GM10847 (cell line): ENCODE results near the gene TEAD1.

Source experiments
- POLR2A ChIP-seq: IDR thresholded peaks from 2 replicates; pipeline ENCODE4 v1.6.1; 2011; ENCODE audit not compliant: insufficient read length; ENCODE audit errors: extremely low read depth

Gene TEAD1

GRCh38 chr11:12725863-12726682 lies 51.9 kb downstream of the TEAD1 start:
- TF ChIP-seq POLR2A: no peak

GRCh38 chr11:12727563-12728211 lies 53.5 kb downstream of the TEAD1 start:
- TF ChIP-seq POLR2A: no peak

- TF ChIP-seq POLR2A: no peak
Measured at GRCh38 chr11:12728417-12728816, 54.2 kb downstream of the TEAD1 start.

- no peak for TF ChIP-seq POLR2A
Measured at GRCh38 chr11:12729941-12730340, 55.7 kb downstream of the TEAD1 start.

- TF ChIP-seq POLR2A: no peak
Measured at GRCh38 chr11:12731841-12732336, 57.7 kb downstream of the TEAD1 start.

- TF ChIP-seq POLR2A: no peak
Measured at GRCh38 chr11:12733091-12733490, 58.9 kb downstream of the TEAD1 start.

- TF ChIP-seq POLR2A: no peak
Measured at GRCh38 chr11:12734625-12735024, 60.4 kb downstream of the TEAD1 start.

- no peak for TF ChIP-seq POLR2A
Measured at GRCh38 chr11:12735262-12735661, 61.0 kb downstream of the TEAD1 start.

GRCh38 chr11:12737024-12737423 lies 62.8 kb downstream of the TEAD1 start:
- TF ChIP-seq POLR2A: no peak

GRCh38 chr11:12741671-12742216 lies 67.5 kb downstream of the TEAD1 start:
- no peak for TF ChIP-seq POLR2A

GRCh38 chr11:12743834-12744449 lies 69.7 kb downstream of the TEAD1 start:
- TF ChIP-seq POLR2A: no peak

GRCh38 chr11:12744826-12745502 lies 70.7 kb downstream of the TEAD1 start:
- no peak for TF ChIP-seq POLR2A

- TF ChIP-seq POLR2A: no peak
Measured at GRCh38 chr11:12745787-12746186, 71.6 kb downstream of the TEAD1 start.

GRCh38 chr11:12746593-12747097 lies 72.4 kb downstream of the TEAD1 start:
- TF ChIP-seq POLR2A: no peak

- TF ChIP-seq POLR2A: no peak
Measured at GRCh38 chr11:12748561-12748960, 74.3 kb downstream of the TEAD1 start.
